Measurements from ENCODE around the gene MSI2.

GRCh38 chr17:57423541-57423940 lies 167.2 kb downstream of the MSI2 start:
- no peak for TF ChIP-seq EZH2 (IDR thresholded peaks at IDR 0.05; ENCODE audit: insufficient read depth, poor library complexity, severe bottlenecking)
- no peak for TF ChIP-seq EZH2phosphoT487 (IDR thresholded peaks at IDR 0.05; ENCODE audit: insufficient read depth, low read depth)

Measured in GM23248 (cell line).